Measurements from ENCODE around the gene PRKX.

DNA sequence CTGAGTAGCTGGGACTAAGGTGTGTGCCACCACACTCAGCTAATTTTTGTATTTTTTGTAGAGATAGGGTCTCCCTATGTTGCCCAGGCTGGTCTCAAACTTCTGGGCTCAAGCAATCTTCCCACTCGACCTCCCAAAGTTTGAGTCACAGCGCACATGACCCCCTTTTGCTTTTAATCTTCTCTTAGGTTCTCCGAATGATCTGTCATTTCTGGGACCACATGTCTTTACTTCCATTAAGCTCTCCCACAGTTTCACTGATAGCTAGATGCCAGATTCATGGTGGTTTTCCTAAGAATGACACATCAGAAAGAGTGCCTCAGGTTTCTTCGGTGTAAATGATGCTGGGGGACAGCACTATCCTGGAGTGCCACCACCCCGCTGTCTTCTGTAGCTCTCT, 17.9 kb downstream of the PRKX start:
- no peak for TF ChIP-seq EZH2 (IDR thresholded peaks at IDR 0.05; ENCODE audit: borderline replicate concordance, low read depth, low read length, severe bottlenecking)
- no peak for TF ChIP-seq CTCF (IDR thresholded peaks at IDR 0.05; ENCODE audit: borderline replicate concordance, extremely low read depth, low read length, poor library complexity, severe bottlenecking)
